Activated CD4-positive, alpha-beta T cell treated with anti-CD3 and anti-CD28 coated beads for 48 hours (primary cell): ENCODE data around the gene OSGEPL1.
"Not testable (repeated sequence)": the region's sequence is repeated elsewhere in the genome, so short reads cannot be mapped to it uniquely, and the experiment has no call there.

ENCODE experiments used
- DNase-seq: peaks from one replicate; pipeline ENCODE4 v3.0.0-alpha.2; 2020

The OSGEPL1 gene

DNA sequence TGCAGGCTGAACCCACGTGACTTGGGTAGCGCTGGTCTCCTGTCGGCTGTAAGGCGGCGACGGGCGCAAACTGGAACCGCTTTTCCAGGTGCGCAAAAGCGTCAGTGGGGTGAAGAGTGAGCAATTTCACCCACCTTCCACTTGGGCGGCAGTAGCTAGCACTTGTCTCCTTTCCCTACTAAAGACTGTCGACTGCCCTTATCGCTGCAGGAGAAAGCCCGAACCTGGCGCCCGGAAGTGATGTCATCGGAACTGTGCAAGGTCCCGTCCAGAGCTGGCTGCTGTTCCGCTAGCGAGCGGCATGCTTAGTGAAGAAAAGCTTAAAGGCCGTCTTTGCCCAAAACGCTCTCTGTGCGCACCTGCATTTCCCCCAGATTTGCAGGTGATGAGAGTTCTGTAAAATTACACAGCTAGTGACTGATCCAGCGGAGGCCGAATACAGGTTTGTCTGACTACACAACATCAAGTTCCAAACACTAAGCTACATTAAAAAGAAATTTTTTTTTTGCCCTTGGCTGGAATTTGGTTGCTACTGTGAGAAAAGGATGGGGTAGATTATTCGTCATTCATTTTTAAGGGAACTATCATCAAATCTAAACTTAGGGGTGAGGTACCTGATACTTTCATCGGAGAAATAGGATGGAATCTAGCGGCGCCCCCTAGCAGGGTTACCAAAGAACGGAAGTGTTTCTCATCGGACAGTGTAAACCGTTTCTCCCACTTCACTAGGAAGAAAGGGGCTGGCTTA lies at the start of gene OSGEPL1:
Gene OSGEPL1 (minus strand): TSS at position 242 of the 748 bp plus-strand sequence. CDS start 1,152 bp downstream, outside the sequence.
- DNase-seq: peak; percentile 96

- DNase-seq: no peak
Measured at GRCh38 chr2:189803431-189803830, 40.8 kb upstream of the OSGEPL1 start.

DNA sequence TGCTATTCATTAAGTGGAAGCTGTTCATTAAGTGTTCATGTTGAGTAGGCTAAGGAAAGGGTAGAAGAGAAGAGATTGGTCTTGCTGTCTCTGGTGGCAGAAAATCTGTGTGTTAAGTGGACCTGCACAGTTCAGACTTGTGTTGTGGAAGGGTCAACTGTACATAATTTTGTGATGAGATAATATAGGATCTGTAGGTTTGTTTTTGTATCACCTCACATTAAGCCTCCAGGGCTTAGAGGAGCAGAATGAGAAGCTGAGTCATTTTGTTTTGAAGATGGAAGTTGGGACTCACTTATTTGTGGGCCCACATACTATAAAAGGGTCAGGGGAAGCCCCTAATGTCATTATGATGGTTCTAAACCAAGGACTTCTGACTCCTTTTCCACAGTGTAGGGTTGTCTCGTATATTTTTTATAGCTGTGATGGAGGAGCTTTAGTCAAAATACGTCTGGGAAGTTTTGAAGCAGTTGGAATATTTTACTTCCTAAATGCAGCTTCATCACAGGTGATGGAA lies 39.9 kb upstream of the OSGEPL1 start:
- DNase-seq: no peak

GRCh38 chr2:189799531-189799930 lies 36.9 kb upstream of the OSGEPL1 start:
- no peak for DNase-seq

DNA sequence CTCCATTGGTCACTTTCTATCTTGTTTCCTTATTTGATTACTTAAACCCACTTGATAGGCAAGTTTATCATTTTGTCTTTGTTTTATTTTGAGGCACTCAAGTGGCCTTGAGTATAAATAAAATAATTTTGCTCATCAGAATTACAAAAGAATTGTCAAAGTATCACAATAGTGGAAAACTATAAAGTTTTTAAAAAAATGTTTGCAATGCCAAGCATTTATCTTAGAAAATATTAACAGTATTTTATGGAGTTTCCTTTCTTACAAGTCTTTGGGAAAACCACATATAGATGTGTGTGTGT lies 36.4 kb upstream of the OSGEPL1 start:
- no peak for DNase-seq

DNA sequence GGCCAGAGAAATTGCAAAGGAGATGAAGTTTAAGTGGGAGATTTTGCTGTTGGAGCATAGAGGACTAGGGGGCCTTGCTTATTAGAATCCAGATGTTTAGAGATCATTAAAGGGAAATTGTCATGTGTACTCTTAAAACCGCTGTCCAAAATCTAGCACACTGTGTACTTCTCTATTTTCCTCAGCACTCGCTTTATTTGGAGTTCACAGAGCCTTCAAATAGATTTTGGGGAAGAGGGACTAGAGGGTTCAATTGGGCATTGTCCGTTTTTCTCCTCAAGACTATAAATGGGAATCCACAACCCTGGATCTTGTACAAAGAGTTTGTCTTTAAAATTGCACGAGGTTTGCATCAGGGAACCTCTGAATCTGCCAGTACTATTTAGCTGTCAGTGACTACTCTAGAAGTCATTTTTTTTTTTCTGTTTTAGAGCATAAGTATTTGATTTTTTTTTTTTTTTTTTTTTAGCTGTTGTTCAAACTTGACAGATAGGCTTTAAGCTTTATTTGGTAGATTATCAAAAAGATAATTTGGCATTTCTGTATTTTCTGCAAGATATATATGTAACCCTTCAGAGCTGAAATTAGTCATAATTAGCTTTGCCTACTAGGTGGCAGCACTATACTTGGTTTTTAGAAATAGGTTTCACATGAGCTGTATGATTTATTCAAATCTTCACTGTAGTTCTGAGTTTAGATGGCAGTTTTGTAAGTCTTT lies 35.9 kb upstream of the OSGEPL1 start:
- DNase-seq: no peak

DNA sequence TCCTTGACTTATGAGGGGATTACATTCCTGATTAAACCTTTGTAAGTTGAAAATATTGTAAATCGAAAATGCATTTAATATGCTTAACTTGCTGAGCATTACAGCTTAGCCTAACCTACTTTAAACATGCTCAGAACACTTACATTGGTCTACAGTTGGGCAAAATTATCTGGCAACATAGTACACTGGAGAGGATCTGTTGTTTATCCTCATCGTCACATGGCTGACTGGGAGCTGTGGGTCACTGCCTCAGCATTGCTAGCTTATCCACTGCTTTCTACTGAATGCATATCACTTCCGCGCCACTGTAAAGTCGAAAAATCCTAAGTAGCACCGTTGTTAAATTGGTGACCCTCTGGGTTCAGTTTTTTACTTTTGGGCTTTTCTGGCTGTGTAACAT lies 35.3 kb upstream of the OSGEPL1 start:
- DNase-seq: no peak

DNA sequence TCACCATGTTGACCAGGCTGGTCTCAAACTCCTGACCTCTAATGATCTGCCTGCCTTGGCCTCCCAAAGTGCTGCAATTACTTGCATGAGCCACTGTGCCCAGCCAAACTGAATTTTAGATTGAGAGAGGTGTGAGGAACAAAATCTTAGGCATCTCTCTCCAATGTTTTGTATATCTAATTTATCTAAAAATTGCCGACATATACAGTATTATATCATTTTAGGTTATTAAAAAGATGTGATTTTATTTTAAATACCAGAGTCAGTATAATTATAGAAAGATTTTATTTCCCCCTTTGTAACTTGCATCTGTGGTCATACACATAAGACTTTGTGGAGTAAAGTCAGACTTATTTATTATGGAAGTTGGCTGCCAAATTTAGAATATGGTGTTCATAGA lies 31.7 kb upstream of the OSGEPL1 start:
- no peak for DNase-seq

DNA sequence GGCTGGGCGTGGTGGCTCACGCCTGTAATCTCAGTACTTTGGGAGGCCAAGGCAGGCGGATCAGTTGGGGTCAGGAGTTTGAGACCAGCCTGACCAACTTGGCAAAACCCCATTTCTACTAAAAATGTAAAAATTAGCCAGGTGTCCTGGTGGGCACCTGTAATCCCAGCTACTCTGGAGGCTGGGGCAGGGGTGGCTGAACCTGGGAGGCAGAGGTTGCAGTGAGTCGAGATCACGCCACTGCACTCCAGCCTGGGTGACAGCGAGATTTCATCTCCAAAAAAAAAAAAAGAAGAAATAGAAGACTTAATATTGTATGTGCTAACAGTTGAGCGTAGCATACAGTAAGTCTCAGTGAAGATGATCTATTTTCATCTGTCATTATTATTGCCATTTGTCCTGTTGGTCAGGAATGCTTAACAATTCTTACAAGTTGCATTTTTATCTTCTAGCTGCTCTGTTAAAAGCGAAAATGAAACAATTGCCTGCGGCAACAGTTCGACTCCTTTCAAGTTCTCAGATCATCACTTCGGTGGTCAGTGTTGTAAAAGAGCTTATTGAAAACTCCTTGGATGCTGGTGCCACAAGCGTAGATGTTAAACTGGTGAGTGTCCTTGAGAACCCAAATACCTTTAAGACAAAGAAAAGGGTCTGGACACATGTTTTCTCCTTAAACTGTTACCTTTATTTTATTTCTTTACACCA lies 28.9 kb upstream of the OSGEPL1 start:
- DNase-seq: no peak

DNA sequence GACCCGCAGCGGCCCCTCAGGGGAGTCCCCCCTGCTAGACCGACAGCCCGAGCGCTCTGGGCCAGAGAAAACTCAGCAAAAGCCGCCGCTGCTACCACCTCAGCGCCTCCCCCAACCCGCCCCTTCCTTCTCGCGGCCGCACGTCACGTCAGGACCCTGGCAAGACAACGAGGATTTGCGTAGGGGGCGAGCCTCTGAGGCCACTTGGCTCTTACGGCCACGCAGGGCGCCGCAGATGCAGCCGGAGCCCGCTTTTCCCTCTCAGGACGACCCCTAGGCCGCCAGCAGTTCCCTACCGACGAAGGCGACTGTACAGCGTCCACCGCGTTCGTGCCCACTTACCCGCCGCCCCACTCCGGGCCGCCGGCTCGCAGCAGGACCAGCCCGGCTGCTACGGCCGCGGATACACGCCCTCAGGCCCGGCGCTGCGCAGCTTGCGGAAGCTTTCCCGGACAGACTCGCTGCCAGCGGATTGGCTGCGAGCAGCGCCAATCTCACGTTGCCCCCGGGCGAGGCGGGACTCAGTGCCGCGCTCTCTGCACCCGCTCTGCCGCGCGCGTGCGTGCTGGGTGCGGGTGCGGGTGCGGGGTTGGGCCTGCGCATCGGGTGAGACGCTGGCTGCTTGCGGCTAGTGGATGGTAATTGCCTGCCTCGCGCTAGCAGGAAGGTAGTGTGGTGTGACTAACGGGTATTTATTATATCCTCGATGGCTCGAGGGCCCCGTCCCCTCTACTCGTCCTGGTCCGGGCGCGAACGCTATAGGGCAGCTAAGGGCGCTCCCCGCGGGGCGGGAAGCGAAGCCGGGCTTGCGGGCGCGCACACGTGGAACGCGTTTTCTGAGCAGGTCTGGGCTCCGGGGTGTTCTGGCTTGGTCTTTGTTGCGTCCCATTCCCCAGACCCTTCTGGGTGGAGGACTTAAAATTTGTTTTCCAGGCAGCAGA lies 21.6 kb upstream of the OSGEPL1 start, which contains the start of the genes ORMDL1 and PMS1:
Gene ORMDL1 (minus strand): TSS at position 413 of the 941 bp plus-strand sequence. CDS start 1,744 bp downstream, outside the sequence.
Gene PMS1 (plus strand): TSS at position 524 of the 941 bp plus-strand sequence. CDS start 7,360 bp downstream, outside the sequence.
- peak; percentile 95 for DNase-seq

- no peak for DNase-seq
Measured at GRCh38 chr2:189783451-189783926, 20.9 kb upstream of the OSGEPL1 start.

DNA sequence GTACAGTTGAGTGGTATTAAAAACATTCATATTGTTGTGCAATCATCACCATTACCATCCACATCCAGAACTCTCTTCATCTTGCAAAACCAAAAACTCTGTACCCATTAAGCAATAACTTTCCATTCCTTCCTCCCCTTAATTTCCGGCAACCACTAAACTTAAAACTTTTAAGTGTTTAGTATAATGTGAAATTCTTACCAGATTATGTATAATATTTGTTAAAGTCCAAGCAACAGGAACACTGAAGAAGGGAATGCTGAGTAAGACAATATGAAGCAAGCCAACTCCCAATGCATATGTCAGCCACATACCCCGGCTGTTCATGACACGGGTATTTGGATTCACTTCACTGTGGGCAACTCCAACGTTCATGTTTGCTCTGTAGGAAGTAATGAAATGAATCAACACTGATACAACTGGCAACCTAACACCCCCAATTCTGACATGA lies 19.7 kb upstream of the OSGEPL1 start:
- DNase-seq: peak; percentile 39

GRCh38 chr2:189772212-189772611 lies 9.6 kb upstream of the OSGEPL1 start:
- no peak for DNase-seq

- DNase-seq: no peak
Measured at GRCh38 chr2:189770590-189771322, 8.2 kb upstream of the OSGEPL1 start.

DNA sequence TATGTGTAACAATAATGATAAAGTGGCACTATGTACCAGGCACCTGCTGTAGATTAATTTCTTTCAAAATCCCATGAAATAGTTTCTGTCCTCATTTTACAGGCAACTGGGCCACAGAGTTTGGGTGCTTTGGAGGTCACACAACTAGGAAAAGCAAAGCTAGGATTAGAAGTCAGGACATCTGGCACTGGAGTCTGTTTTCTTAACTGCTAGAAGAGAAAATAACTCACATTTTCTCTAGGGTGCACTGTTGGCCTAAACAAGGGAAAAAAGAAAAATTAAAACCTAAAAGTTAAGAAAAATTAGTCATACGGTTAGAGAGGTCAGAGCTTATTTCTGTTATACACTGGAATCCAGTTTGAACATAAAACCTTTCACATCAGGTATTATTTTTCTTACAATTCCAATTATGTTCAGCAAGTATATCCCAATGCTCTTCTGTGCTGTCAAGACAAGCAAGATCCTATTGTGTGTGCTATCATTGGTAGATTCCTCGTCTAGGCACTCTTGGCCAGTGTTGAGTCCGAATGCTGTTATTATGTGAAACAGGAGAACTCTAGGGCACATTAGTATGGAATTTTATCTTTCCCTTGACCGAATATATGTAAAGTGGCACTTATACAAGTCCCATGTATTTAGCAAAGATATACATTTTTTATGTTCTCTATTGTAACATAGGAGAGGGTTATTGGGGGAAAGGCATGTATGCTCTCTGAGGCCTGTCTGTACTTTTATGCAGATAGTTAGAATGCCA lies 1.5 kb upstream of the OSGEPL1 start:
- no peak for DNase-seq

- DNase-seq: no peak
Measured at GRCh38 chr2:189762229-189762550, 402 bp downstream of the OSGEPL1 start.

- not testable (repeated sequence) for DNase-seq
Measured at GRCh38 chr2:189760154-189760553, 2.4 kb downstream of the OSGEPL1 start.

DNA sequence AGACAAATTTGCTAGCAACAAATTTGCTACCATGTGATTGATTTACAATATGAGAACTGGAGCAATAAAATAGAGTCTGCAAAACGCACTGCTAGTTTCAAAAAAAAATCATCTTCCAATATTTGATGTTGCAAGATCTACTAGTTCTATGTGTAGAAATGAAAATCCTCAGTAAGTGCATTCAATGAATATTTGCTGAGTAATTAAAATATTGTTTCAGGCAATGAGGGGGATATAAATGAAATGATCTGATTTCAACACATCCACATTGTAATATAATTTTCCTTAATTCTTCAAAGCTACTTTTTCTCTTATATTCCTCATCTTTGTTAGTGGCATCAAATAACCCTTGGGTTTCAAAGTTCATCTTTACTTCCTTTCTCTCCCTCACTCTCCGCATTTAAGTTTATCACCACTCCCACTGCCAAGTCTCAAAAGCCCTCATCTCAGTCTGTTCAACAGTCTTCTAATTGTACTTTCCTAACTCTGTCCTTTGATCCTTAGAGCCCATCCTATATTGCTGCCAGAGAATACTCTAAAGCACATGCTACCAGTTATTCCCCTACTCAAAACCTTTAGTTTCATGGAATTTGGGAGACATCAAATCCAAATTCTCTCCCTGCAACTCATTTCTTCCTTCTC lies 6.2 kb downstream of the OSGEPL1 start:
- no peak for DNase-seq

- peak; percentile 49 for DNase-seq
Measured at GRCh38 chr2:189751080-189751658, 11.4 kb downstream of the OSGEPL1 start.

DNA sequence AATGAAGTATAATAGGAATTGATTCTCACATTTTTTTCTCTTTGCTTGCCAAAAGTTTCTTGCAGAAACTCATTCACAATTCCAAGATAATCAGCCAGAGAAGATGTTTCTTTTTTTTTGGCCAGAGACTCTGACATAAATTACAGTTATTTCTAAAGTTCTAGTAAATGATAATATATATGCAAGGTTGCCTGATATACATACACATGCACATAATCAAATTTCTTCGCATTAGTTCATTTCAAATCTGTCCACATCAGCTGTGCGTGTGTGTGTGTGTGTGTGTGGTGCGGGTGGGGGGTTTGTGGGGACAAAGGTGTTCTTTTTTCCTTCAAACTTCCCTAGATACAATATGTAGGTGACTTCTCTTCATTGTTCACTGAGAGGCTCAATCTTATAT lies 33.2 kb downstream of the OSGEPL1 start:
- no peak for DNase-seq
